HG02571 (cell line): ENCODE results near the gene FCGBP.
A peak's percentile ranks its signal among the peaks of the same experiment; 100 is the strongest.
"Not testable (repeated sequence)": the region's sequence is repeated elsewhere in the genome, so short reads cannot be mapped to it uniquely, and the experiment has no call there.

Experiments
- ATAC-seq: cut with Tn5 transposase; IDR thresholded peaks from one replicate; pipeline ENCODE4 v1.9.1; 2021; ENCODE audit warnings: mild to moderate bottlenecking, moderate library complexity; ENCODE audit not compliant: unreplicated experiment

FCGBP gene

GRCh38 chr19:39934584-39935363 is at the start of gene FCGBP:
FCGBP (minus strand) TSS chr19:39934634.
- no peak for ATAC-seq

- no peak for ATAC-seq
Measured at GRCh38 chr19:39983695-39984300, 49.4 kb upstream of the FCGBP start.

GRCh38 chr19:39982883-39983282 is 48.4 kb upstream of the FCGBP start:
- ATAC-seq = no peak

- ATAC-seq = no peak
Measured at GRCh38 chr19:39974377-39975155, 40.1 kb upstream of the FCGBP start.

GRCh38 chr19:39971380-39972035 is 37.1 kb upstream of the FCGBP start:
- no peak for ATAC-seq

GRCh38 chr19:39970675-39971379 is 36.4 kb upstream of the FCGBP start, which contains the start of gene PSMC4:
PSMC4 (plus strand) TSS chr19:39971165; CDS start chr19:39971203, 38 bp downstream.
- peak; percentile 92 for ATAC-seq

- ATAC-seq = no peak
Measured at GRCh38 chr19:39970425-39970674, 35.9 kb upstream of the FCGBP start.

GRCh38 chr19:39969681-39970424 is 35.4 kb upstream of the FCGBP start:
- ATAC-seq = no peak

GRCh38 chr19:39969266-39969665 is 34.8 kb upstream of the FCGBP start:
- ATAC-seq = no peak

GRCh38 chr19:39968789-39969188 is 34.4 kb upstream of the FCGBP start:
- ATAC-seq = no peak

- no peak for ATAC-seq
Measured at GRCh38 chr19:39967561-39967960, 33.1 kb upstream of the FCGBP start.

- no peak for ATAC-seq
Measured at GRCh38 chr19:39966617-39967016, 32.2 kb upstream of the FCGBP start.

GRCh38 chr19:39963898-39964297 is 29.5 kb upstream of the FCGBP start:
- no peak for ATAC-seq

GRCh38 chr19:39959407-39959806 is 25.0 kb upstream of the FCGBP start:
- ATAC-seq = not testable (repeated sequence)

GRCh38 chr19:39958942-39959341 is 24.5 kb upstream of the FCGBP start:
- not testable (repeated sequence) for ATAC-seq

- ATAC-seq = not testable (repeated sequence)
Measured at GRCh38 chr19:39957886-39958285, 23.5 kb upstream of the FCGBP start.

GRCh38 chr19:39953915-39954314 is 19.5 kb upstream of the FCGBP start:
- no peak for ATAC-seq

- ATAC-seq = no peak
Measured at GRCh38 chr19:39951686-39952085, 17.3 kb upstream of the FCGBP start.

GRCh38 chr19:39951065-39951650 is 16.7 kb upstream of the FCGBP start:
- ATAC-seq = no peak
